ENCODE results near the gene PDE6A.

GRCh38 chr5:149942199-149942598 lies 2.4 kb downstream of the PDE6A start:
- TF ChIP-seq, protein P1, sequence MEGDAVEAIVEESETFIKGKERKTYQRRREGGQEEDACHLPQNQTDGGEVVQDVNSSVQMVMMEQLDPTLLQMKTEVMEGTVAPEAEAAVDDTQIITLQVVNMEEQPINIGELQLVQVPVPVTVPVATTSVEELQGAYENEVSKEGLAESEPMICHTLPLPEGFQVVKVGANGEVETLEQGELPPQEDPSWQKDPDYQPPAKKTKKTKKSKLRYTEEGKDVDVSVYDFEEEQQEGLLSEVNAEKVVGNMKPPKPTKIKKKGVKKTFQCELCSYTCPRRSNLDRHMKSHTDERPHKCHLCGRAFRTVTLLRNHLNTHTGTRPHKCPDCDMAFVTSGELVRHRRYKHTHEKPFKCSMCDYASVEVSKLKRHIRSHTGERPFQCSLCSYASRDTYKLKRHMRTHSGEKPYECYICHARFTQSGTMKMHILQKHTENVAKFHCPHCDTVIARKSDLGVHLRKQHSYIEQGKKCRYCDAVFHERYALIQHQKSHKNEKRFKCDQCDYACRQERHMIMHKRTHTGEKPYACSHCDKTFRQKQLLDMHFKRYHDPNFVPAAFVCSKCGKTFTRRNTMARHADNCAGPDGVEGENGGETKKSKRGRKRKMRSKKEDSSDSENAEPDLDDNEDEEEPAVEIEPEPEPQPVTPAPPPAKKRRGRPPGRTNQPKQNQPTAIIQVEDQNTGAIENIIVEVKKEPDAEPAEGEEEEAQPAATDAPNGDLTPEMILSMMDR (IDR thresholded peaks at IDR 0.05; ENCODE audit: low read depth, low read length, poor library complexity, severe bottlenecking) = no peak
- TF ChIP-seq EZH2phosphoT487 (IDR thresholded peaks at IDR 0.05; ENCODE audit: borderline replicate concordance, low read length) = no peak

Data from DOHH2 (cell line).